ENCODE results near the gene NXT1.
A peak's percentile ranks its signal among the peaks of the same experiment; 100 is the strongest.

The NXT1 gene

DNA sequence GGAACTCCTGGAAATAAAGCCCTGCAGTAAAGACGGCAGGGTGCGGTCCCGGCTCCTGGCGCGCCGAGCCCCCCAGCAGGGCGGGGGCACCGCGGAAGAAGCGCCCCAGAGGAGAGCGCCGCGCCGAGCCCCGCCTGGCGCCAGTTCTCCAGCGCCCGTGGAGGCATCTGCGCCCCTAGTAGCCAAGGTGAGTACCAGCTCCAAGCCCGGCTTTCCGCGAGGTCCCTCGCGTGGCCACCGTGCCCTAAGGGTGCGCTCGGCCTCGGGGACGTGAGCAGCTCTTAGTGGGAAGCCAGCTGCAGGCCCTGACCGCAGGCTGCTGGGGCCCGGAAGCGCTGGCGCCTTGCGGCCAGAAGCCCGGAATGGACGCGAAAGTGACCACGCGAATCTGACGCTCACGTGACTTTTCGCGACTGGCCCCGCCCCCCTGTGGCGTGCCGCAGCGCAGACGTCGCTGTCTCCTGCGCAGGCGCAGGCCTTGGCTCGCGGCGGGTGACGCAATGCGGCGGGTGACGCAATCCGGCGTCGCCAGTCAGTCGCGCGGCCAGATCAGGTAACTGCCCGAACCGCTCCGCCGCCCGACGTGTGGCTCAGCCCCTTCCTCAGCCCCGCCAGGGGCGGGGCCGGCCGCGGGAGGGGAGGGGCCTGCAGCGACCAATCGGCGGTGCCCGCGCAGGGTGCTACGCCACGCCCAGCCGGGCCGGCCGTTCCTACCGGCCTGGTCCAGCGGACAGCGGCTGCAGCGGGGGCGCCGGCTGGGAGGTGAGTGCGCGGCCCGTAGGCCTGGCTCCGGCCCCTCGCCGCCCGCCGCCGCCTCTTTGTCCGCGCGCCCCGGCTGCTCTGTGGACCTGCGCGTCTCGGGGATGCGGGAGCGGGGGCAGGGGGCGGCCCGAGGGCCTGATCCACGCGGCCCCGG lies 11.1 kb downstream of the NXT1 start, which contains the start of gene GZF1:
GZF1 (plus strand) TSS at position 707 of the 916 bp plus-strand sequence. CDS start 2,202 bp downstream, outside the sequence.
- peak; percentile 99 for DNase-seq

DNA sequence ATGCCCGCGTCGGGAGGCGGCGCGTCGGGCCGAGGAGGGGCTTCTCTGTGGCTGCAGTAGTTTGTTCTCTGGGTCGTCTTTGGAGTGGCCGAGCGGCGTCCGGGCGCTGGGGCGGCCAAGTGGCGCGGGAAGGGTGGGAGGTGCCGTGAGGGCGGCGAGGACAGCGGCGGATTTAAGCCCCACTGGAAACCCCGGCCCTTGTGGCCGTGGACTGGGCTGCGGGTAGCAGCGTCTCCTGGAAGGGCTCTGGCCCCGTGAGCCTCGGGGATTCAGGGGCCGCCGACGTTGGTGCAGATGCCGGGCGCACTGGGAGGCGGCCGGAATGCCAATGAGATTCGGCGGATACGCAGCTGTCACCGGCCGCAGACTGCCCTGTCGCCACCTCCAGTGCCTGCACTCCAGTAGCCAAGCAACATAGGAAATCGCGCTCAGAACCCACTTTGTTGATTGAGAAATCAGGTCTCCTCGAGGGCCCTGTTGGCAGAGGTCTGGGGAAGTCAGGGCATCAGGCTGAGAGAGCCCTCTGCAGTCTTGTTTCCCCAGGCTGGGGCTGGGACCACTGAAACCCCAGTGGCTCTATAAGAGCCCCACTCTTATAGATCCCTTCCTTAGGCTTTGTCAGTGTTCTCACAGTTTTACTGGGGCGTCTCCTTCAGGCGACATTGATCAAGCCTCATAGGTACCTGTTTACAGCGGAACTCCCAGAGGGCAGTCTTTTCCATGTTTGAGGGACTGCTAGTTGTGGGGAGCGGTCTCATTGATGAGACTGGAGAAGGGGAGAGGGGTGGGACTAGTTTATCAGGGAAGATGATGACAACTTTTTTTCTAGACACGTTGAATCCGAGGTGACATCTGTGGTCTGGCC lies 12.0 kb downstream of the NXT1 start:
- peak; percentile 61 for DNase-seq

DNA sequence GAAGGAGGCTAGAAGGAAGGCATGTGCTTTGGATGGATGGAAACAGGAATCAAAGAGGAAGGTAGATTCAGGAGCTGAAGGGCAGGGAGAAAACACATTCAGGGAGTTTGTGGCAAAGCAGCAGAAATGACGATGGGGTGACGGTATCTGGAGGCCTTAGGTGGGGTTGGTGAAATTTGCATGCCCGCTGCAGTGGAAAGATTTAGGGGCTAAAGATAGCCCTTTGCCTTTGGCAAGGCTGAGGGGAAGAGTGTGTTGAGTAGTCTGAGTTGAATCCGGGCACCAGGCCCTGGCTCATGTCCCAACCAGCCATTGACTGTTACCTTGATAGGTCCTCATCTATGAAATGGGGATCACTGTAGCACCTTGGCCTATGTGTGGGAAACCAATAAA lies 12.7 kb downstream of the NXT1 start:
- no peak for DNase-seq

DNA sequence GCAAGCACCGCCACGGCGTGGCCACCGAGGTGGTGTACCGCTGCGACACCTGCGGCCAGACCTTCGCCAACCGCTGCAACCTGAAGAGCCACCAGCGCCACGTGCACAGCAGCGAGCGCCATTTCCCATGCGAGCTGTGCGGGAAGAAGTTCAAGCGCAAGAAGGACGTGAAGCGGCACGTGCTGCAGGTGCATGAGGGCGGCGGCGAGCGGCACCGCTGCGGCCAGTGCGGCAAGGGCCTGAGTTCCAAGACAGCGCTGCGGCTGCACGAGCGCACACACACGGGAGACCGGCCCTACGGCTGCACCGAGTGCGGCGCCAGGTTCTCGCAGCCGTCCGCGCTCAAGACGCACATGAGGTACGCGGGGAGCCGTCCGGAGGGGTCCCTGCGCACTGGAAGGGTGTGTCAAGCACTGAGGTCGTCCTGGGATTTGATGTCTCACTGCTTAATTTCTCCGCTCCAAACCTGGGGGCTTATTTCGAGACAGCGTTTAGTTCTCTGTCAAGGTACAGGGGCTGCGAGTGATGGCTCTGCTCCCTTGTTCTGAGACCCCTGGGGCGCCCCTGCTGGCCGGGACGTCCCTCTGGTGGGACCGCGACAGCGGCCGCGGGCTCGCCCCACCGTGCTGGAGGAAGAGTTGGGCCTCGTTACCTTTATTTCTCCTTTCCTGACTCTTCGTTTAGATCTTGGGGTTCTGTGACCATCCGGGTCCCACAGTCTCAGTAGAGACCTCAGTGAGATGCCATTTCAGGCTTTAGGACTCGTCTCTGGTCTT lies 15.0 kb downstream of the NXT1 start:
- no peak for DNase-seq

DNA sequence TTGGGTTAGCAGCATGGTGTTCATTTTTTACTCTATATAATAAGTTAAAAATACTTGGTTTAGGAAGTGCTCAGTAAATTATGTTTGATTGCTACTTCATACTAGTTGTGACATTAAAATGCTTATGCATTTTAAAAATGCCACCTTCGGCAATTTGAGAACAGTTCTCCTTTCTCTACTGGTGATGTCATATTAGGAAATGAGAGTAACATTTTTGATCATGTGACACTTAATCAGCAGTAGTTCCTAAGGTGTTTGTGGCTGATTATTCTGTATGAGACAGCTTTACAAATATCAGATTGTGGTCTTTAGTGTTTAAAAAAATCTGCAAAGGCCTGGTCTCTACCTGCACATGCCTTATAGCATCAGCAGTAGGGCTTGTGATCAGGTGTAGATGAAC lies 15.8 kb downstream of the NXT1 start:
- DNase-seq, result no peak

DNA sequence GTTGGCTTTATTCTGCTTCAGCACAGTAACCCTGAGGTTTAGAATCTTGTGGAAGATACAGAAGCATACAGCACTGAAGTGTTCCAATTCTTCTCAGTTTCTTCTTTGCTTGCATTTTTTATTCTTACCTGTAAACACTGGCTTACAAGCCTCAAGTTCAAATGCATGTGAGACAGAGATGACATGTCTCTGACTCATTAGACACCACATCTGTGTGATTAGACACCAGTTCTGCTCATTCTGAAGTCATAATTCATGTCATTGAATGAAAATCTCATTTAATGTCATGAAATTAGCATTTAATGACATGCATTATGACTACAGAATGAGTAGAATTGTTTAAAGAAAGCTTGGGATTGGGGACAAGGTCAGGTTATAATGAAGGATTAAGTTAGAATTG lies 17.2 kb downstream of the NXT1 start:
- DNase-seq, result no peak

DNA sequence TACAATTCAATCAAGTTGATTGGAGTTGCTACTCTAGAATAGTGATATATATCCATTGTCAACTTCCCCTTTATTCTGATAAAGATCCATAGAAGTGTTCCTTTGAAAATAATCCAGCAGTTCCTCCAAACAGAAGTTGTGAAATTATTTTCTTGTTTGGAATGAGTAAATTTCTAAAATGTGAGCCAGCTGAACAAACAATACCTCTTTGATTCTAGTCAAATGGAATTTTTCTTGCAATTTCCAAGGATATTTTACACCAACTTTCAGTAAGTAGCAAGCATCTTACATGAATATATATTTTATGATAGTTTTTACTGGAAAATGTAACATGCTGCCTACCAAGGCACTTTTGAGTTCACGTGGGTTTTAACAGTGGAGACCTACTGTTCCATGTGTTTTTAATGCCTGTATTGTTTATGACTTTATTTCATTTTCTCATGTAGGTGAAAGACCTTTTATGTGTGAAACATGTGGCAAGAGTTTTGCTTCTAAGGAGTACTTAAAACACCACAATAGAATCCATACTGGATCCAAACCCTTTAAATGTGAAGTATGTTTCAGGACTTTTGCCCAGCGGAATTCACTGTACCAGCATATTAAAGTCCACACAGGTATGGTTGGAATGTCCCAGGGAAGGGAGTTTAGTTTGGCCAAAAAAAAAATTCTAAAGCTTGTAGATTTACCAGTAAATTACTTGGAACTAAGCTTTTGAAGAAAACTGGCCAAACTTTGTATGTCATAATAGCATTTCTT lies 17.9 kb downstream of the NXT1 start:
- no peak for DNase-seq

DNA sequence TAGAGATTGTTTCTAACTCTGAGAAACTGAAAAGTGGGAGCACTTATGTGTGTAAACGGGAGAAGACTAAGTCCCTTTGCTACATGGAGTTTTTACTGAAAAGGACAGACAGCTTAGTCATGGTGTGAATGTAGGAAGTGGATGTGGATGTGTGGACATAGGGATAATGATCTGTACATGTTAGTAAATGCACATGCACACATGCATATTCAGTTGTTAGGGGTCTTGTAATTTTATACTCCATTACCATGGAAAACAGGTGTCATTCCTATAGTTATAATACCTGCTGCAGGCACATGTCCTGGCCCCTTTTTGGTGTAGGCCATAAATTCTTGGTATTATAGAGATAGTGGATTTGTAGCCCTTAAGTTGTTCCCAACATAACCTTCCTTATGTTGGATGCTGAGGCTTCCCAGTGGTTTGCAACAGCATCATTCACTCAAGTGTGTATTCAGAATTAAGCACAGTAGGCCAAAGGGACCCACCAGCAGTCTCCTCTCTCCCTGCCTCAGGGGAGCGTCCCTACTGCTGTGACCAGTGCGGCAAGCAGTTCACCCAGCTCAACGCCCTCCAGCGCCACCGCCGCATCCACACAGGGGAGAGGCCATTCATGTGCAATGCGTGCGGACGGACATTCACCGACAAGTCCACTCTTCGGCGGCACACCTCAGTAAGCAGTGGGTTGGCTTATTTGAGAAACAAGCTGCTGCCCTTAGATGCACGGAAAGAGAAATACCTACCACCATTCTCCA lies 18.7 kb downstream of the NXT1 start:
- DNase-seq, result no peak

DNA sequence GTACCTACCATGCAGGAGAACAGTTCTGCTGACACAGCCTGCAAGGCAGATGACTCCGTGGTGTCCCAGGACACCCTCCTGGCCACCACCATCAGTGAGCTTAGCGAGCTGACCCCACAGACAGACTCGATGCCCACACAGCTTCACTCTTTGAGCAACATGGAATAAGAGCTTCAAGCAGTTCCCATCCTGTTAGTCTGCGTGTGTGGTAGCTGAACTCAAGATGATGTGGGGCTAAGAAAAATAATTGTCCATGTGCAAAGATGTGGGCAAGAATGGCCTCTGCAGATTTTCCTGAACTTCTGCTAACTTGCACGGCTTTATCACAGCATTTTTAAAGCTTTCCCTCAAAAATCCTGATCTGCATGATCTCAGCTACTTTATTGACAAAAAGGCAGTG lies 19.7 kb downstream of the NXT1 start:
- DNase-seq, result no peak

DNA sequence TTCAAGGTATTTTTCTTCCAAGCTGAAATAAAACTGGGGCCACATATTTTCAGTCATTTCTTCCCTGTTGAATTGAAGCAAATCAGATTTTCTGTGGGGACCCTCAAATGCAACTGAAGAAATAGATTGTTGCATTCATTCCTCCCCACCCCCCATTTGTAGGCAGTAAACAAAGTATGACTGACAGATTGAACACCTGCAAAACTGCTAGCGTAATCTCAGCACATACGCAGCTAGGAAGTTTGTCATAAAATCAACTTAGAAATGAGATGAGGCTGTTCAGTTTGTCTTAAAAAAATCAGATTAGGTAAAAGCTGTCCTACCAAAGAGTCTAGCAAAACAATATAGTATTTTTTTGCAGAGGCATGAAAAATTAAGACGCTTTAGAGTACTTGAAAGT lies 20.3 kb downstream of the NXT1 start:
- DNase-seq, result no peak

DNA sequence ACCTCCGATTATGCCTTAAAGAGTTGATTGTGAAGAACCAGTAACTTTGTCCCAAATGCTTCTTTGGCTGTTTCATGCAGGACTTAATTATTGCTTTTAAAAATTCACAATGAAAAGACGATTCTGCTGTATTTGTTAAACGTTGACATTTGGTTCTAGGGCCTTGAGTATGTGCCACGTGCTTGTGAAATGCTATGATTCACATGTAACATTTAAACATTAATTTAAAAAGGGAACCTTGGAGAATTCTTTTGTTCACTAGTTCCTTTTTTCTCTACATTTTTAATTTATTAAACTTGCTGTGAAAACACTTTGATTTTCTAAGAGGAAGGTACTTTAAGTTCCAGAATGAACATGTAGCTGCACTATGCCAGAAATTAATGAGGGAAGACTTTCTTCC lies 20.9 kb downstream of the NXT1 start:
- DNase-seq, result no peak

DNA sequence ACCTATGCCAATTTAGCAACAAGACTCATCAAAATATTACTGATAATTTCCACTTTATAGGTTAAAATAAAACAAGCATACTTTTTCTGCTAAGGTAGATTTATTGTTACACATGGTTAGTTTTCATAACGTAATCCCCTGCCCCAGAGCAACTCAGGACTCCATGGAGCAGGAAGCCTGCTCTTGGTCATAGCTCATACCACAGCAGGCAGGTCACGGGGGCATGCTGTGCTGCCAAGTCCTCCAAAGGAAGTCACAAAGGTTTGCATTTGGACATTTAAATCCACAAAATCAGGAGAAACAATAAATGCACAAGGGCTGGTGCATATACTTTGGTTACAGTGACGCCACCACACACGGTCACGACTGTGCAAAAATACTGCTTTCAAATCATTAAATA lies 23.9 kb downstream of the NXT1 start:
- no peak for DNase-seq

DNA sequence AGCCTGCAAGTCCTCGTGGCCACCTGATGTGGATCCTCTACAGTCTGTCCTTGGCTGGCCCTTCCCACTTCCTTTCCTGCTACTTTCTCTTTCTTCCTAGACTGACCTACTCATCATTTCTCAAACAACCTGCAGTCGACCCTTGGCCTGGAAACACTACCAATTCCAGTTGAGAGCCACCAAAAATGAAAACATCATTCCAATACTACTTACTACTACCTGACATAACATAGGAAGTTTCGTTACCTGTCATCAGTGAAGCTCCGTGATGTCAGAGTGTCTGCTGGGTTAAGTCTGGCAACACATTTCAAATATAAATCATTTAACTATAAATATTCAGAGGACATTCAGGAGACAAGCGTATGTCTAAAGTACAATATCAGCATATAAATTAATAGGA lies 25.2 kb downstream of the NXT1 start:
- DNase-seq, result no peak

DNA sequence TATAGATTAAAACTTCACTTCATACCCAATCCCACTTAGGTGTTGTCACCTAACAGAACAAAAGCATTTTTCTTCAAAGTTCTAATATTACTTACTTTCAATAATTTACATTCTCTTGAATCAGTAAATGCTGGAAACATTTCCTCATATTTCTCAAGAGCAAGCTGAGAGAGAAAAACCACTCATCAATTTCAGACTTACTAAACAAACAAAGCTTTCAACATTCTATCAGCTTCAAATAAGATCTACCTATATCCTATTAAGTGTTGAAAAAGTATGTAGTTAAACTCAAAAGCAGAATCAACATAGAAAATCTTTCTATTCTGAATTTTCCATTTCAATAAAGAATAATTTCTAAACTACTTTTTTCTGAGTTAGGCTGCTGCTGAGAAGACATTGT lies 29.2 kb downstream of the NXT1 start:
- DNase-seq, result no peak

DNA sequence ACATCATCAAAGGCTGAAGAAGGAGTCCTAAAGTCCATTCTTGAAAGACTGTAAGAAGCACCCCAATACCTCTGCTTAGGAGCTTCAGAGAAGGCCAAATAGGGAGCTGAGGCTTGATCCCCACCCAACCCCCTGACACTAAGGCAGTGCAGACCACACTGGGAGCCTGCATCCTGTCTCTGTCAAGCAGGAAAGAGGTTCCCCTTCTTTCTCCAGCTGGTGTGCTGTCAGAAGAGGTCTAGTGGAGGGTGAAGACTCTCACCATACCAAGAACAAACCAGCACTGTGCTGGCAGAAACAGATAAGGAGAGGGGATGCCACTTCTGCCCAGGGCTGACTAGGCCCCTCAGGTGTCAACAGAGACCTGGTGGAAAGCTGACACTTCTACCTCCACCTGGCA lies 31.3 kb downstream of the NXT1 start:
- DNase-seq, result no peak

DNA sequence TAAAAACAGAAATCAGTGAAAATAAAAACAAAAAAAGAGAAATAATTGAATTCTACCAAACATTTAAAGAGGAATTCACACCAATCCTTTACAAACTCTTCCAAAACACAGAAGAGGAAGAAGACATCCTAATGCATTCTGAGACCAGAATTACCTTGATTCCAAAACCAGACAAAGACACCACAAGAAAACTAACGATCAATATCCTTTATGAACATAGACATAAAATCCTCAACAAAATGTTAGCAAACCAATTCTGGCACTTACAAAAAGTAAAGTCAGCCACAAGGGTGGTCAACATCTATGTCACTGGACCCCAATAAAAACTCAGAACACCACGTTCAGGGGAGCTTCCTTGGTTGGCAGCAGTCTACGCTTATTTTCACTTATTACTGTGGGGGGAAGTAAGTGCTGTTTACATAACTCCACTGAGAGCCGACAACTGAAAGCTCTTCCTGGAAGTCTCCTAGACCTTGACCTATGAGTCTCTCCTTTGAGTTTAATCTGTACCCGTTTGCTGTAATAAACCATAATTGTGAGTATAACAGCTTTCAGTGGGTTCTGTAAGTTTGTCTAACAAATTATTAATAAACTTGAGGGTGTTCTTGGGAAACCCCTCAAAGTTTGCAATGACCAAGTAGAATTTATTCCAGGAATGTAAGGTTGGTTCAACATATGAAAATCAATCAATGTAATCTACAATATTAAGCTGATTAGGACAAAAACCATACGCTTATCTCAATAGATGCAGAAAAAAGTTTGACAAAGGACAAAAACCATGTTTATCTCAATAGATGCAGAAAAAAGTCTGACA lies 35.9 kb downstream of the NXT1 start:
- no peak for DNase-seq

DNA sequence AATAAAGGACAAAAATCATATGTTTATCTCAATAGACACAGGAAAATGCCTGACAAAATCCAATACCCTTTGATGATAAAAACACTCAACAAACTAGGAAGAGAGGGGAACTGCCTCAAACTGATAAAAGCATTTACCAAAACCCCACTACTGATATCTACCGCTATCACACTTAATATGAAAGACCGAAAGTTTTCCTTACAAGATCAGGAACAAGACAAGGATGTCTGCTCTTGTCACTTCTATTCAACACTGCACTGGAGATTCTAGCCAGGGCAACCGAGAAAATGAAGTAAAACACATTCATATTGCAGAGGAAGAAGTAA lies 36.5 kb downstream of the NXT1 start:
- no peak for DNase-seq

DNA sequence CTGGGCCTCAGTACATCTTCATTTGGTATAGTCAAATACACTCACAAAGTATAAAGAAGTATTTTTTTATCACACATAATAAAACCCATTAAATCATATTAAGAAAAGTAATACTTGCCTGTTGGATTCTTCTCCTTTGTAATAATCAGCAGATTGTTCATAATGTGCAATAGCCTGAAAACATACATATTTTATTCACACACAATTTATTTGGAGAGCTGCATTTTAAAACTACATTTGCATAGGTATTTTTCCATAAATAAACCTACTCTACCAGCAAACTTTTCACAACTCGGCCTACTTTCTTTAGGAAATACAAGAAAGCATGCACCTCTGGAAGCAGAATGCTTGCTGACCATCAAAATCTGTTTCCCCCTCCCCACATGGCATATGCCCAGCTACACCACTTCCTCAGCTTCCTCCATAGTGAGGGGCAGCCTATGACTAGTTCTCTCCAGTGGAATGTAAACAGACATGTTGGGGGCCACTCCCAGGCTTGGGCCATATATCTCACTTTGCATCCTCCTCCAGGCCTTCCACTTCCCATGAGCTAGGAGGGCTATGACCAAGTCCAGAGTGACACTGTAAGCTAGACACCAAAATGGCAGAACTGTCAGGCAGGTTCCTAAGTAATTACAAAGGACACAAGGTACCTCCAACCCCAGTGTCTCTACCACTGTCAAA lies 39.6 kb downstream of the NXT1 start:
- no peak for DNase-seq

DNA sequence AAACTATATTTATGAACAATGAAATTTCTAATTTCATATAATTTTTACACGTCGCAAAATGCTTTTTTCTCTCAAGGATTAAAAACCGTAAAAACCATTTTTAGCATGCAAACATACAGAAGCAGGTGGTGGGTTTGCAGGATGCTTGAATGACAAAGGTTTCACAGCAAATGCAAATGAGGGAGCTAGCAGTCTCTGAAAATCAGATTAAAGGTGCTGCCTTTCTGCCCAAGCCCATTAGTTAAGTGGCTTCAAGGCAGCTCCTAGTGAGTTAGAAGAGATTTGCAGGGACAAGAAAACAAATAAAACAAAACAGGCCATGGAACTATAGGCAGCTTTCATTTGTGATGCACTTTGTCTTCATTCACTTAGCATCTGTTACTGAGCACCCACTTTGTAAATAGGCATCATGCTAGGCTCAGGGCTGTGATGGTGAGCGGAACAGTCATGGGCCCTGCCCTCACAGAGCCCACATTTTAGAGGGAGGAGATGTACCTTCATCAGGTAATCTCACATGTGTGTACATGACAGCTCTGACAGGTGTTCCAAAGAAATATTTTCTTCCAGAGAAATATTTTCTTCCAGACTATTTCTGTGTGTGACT lies 41.2 kb downstream of the NXT1 start:
- DNase-seq, result no peak

All from NCI-H69 (cell line).